Measurements from ENCODE around the gene CD1C. TPM values are rescaled to one million over a fixed set of nuclear protein-coding genes. Genes with fewer than 3 reads are reported as not detected.

Gene CD1C
- 1 to 10 TPM in 1 of 3 donors, under 1 TPM in 2; 0.43 to 1.1 (median 0.47) TPM for total RNA-seq
- long read RNA-seq, donor 1 = 0 reads
- long read RNA-seq, donor 2 = 0 reads

GRCh38 chr1:158289811-158290210 is at the start of gene CD1C:
TSS of gene CD1C (plus strand) at chr1:158289923. CDS start at chr1:158290065, 142 bp downstream.
- no peaks in the 10 kb centered on the region for H3K4me1 ChIP-seq (ENCODE audit: low read depth)
- H3K36me3 ChIP-seq (ENCODE audit: low read depth) = no peaks in the 10 kb centered on the region
- no peak within 1 kb of the TSS for H3K4me3 ChIP-seq
- no peak for ATAC-seq
- no peaks in the 10 kb centered on the region for H3K9me3 ChIP-seq
- intact Hi-C loops (cut with DNase I, micrococcal nuclease) = no loop called here
- no peak for TF ChIP-seq CTCF (IDR thresholded peaks at IDR 0.05)
- no peak for DNase-seq

GRCh38 chr1:158246650-158247049 is 43.1 kb upstream of the CD1C start:
- no peaks in the 10 kb centered on the region for H3K9me3 ChIP-seq
- H3K36me3 ChIP-seq (ENCODE audit: low read depth) = no peaks in the 10 kb centered on the region
- intact Hi-C loops (cut with DNase I, micrococcal nuclease) = no loop called here
- no peak for DNase-seq
- TF ChIP-seq CTCF (IDR thresholded peaks at IDR 0.05) = no peak
- no peak for ATAC-seq
- no peak overlapping the region for H3K4me3 ChIP-seq
- H3K4me1 ChIP-seq (ENCODE audit: low read depth) = peaks cover 5% of the 10 kb centered on the region

GRCh38 chr1:158248118-158248517 is 41.6 kb upstream of the CD1C start:
- TF ChIP-seq CTCF (IDR thresholded peaks at IDR 0.05) = no peak
- Histone ChIP-seq H3K9me3 (no peaks in the 10 kb centered on the region), H3K36me3 (ENCODE audit: low read depth) (no peaks in the 10 kb centered on the region), H3K4me3 (no peak overlapping the region), H3K4me1 (ENCODE audit: low read depth) (peaks cover 5% of the 10 kb centered on the region)
- DNase-seq (peak in 1 of 3 donors; percentile 69), ATAC-seq (peak; percentile 53)
- intact Hi-C loops (cut with DNase I, micrococcal nuclease) = no loop called here

- TF ChIP-seq CTCF (IDR thresholded peaks at IDR 0.05) = no peak
- intact Hi-C loops (cut with DNase I, micrococcal nuclease) = no loop called here
- Histone ChIP-seq H3K36me3 (ENCODE audit: low read depth) (no peaks in the 10 kb centered on the region), H3K9me3 (no peaks in the 10 kb centered on the region), H3K4me1 (ENCODE audit: low read depth) (peaks cover 5% of the 10 kb centered on the region), H3K4me3 (no peak overlapping the region)
- ATAC-seq = no peak
- no peak for DNase-seq
These were observed 41.0 kb upstream of the CD1C start for GRCh38 chr1:158248771-158249170.

- no peaks in the 10 kb centered on the region for H3K9me3 ChIP-seq
- H3K36me3 ChIP-seq (ENCODE audit: low read depth) = no peaks in the 10 kb centered on the region
- no peak for DNase-seq
- peaks cover 5% of the 10 kb centered on the region for H3K4me1 ChIP-seq (ENCODE audit: low read depth)
- intact Hi-C loops (cut with DNase I, micrococcal nuclease) = no loop called here
- no peak for TF ChIP-seq CTCF (IDR thresholded peaks at IDR 0.05)
- H3K4me3 ChIP-seq = no peak overlapping the region
- no peak for ATAC-seq
These were observed 40.1 kb upstream of the CD1C start for GRCh38 chr1:158249646-158250045.

- DNase-seq (no peak), ATAC-seq (no peak)
- no peak for TF ChIP-seq CTCF (IDR thresholded peaks at IDR 0.05)
- no peak overlapping the region for H3K4me3 ChIP-seq
- intact Hi-C loops (cut with DNase I, micrococcal nuclease) = no loop called here
- peaks cover 5% of the 10 kb centered on the region for H3K4me1 ChIP-seq (ENCODE audit: low read depth)
- no peaks in the 10 kb centered on the region for H3K36me3 ChIP-seq (ENCODE audit: low read depth)
- H3K9me3 ChIP-seq = no peaks in the 10 kb centered on the region
These were observed 38.6 kb upstream of the CD1C start for GRCh38 chr1:158251163-158251562.
